Right lobe of liver (tissue), 6 donors: ENCODE results near the gene RNF5. TPM values are rescaled to one million over a fixed set of nuclear protein-coding genes. Genes with fewer than 3 reads are reported as not detected.

Experiments used
- ATAC-seq, 4 donors: fragments of 200-7000 bp; cut with Tn5 transposase; one replicate each; pipeline ENCODE4 v1.9.1; 2020; ENCODE audit warnings: mild to moderate bottlenecking in 4 of 4, moderate library complexity in 4 of 4
- DNase-seq, 3 donors: peaks; one replicate each; pipeline ENCODE4 v3.0.0-alpha.2; 2020
- H3K27ac ChIP-seq, 3 donors: fragments of 200-600 bp; one replicate each; pipeline ENCODE4 v1.8.0; 2022
- H3K27me3 ChIP-seq, 2 donors: fragments of 200-600 bp; one replicate each; pipeline ENCODE4 v1.8.0; 2022
- H3K36me3 ChIP-seq, 4 donors: fragments of 200-600 bp; sonication (generic) in 1 of 4; one replicate each; pipeline versions ENCODE4 v1.5.1 to v1.8.0; 2017 to 2022; ENCODE audit warnings: control low read depth in 1 of 4
- H3K4me1 ChIP-seq, 4 donors: fragments of 200-600 bp; sonication (generic) in 1 of 4; one replicate each; pipeline versions ENCODE4 v1.5.1 to v1.8.0; 2017 to 2022; ENCODE audit warnings: control low read depth in 1 of 4
- H3K4me3 ChIP-seq, 3 donors: fragments of 200-600 bp; one replicate each; pipeline ENCODE4 v1.8.0; 2022
- H3K9me3 ChIP-seq, 4 donors: fragments of 200-600 bp; sonication (generic) in 1 of 4; one replicate each; pipeline versions ENCODE4 v1.5.1 to v1.8.0; 2017 to 2022; ENCODE audit warnings: control low read depth in 1 of 4
- CTCF ChIP-seq, 4 donors: fragments of 200-600 bp in 3 of 4; fragments of 450-650 bp in 1 of 4; IDR thresholded peaks; one replicate each; pipeline versions ENCODE4 v1.5.1 to v1.8.0; 2016 to 2022; ENCODE audit warnings: antibody characterized with exemption in 4 of 4, mild to moderate bottlenecking in 2 of 4
- POLR2A ChIP-seq: fragments of 450-650 bp; IDR thresholded peaks from one replicate; pipeline ENCODE4 v1.6.1; 2017; ENCODE audit warnings: antibody characterized with exemption, mild to moderate bottlenecking
- WGBS: methylation state at CpG from one replicate; pipeline ENCODE4 v1.1.6; 2018; ENCODE audit warnings: low coverage, low lambda C conversion rate; ENCODE audit not compliant: insufficient coverage; ENCODE audit errors: missing lambda C conversion rate; 5-methylcytosine and 5-hydroxymethylcytosine counted together
- intact Hi-C, 2 donors: fragments of 100-400 bp; cut with DNase I; formaldehyde crosslinking; loops; one replicate each; pipeline versions ENCODE4 v1.11.2 to v1.14.1; 2022
- total RNA-seq, 6 experiments: library from RNA; depleted of rRNA in 2 of 6; stranded (reverse); fragments of >200 nt in 2 of 6; fragmentation: NEBNext Ultra II Directional in 3 of 6; extraction: Animal tissue kit (Norgen Biotek cat#: 25700) in 3 of 6; gene quantifications; one replicate each; pipeline versions ENCODE4 v1.1.0 to v1.2.4, GENCODE V29; 2016 to 2023
- donor health status: DM: no; HTN: yes; CAD: no.
- donor health status: DM: no; HTN: no; CAD: no.
- donor health status: DM: no; HTN: no; CAD: no.
- donor health status: DM: no; HTN: yes; CAD: no.
- donor health status: DM: no; HTN: yes; CAD: no.

Gene RNF5
- total RNA-seq, 6 experiments from 2014 or later: 50.5 to 90.4 (median 60.9) TPM

- Histone ChIP-seq H3K27me3 (peaks cover 0 to 6% of the 10 kb centered on the region in 2 donors), H3K4me1 (no peaks in the 10 kb centered on the region), H3K36me3 (no peaks in the 10 kb centered on the region), H3K4me3 (no peak overlapping the region), H3K9me3 (no peaks in the 10 kb centered on the region), H3K27ac (no peak overlapping the region)
- TF ChIP-seq POLR2A (no peak), CTCF (IDR thresholded peaks at IDR 0.05) (no peak)
- WGBS: 78% methylated on average over 1 of the region's 1 CpG
- DNase-seq: no peak
- ATAC-seq: no peak
- intact Hi-C loops: no loop called here
Measured at GRCh38 chr6:32146287-32146686, 31.9 kb upstream of the RNF5 start.

GRCh38 chr6:32146687-32147086 is 31.5 kb upstream of the RNF5 start:
- TF ChIP-seq POLR2A (no peak), CTCF (IDR thresholded peaks at IDR 0.05) (no peak)
- no peak overlapping the region for H3K4me3 ChIP-seq
- 34% methylated on average over 4 of the region's 4 CpGs for WGBS
- no peaks in the 10 kb centered on the region for H3K4me1 ChIP-seq
- DNase-seq (no peak), ATAC-seq (no peak)
- H3K36me3 ChIP-seq: no peaks in the 10 kb centered on the region
- H3K27ac ChIP-seq: no peak overlapping the region
- no peaks in the 10 kb centered on the region for H3K9me3 ChIP-seq
- peaks cover 0 to 6% of the 10 kb centered on the region in 2 donors for H3K27me3 ChIP-seq
- intact Hi-C loops: no loop called here

GRCh38 chr6:32147401-32148132 is 30.6 kb upstream of the RNF5 start:
- Histone ChIP-seq H3K36me3 (no peaks in the 10 kb centered on the region), H3K4me1 (no peaks in the 10 kb centered on the region), H3K4me3 (no peak overlapping the region), H3K27ac (no peak overlapping the region), H3K27me3 (peaks cover 0 to 6% of the 10 kb centered on the region in 2 donors), H3K9me3 (no peaks in the 10 kb centered on the region)
- no peak for TF ChIP-seq POLR2A
- TF ChIP-seq CTCF (IDR thresholded peaks at IDR 0.05): no peak
- DNase-seq: no peak
- no peak for ATAC-seq
- 71% methylated on average over 4 of the region's 4 CpGs for WGBS
- intact Hi-C loops: no loop called here

- H3K4me1 ChIP-seq: no peaks in the 10 kb centered on the region
- no peak for TF ChIP-seq POLR2A
- peak in 3 of 4 donors; percentile 3 to 13 (median 13) for TF ChIP-seq CTCF (IDR thresholded peaks at IDR 0.05)
- 26% methylated on average over 26 of the region's 39 CpGs for WGBS
- no peaks in the 10 kb centered on the region for H3K9me3 ChIP-seq
- peak; percentile 73 to 82 (median 80) for ATAC-seq
- peaks cover 0 to 6% of the 10 kb centered on the region in 2 donors for H3K27me3 ChIP-seq
- intact Hi-C loops: no loop called here
- DNase-seq: peak; percentile 66 to 73 (median 68)
- no peak overlapping the region for H3K27ac ChIP-seq
- no peaks in the 10 kb centered on the region for H3K36me3 ChIP-seq
- H3K4me3 ChIP-seq: peak overlapping the region; percentile 3 to 16 (median 14)
Measured at GRCh38 chr6:32148289-32149091, 29.7 kb upstream of the RNF5 start.
